ENCODE measurements around the gene AMBRA1. TPM values are rescaled to one million over a fixed set of nuclear protein-coding genes. Genes with fewer than 3 reads are reported as not detected.

The AMBRA1 gene
- total RNA-seq, 1 donor from 2014 or later: 29.4 TPM

- Mint-ChIP-seq H3K36me3 (ENCODE audit: low read depth, unreplicated experiment) (no peaks in the 10 kb centered on the region), H3K9me3 (ENCODE audit: unreplicated experiment) (no peaks in the 10 kb centered on the region), H3K27ac (ENCODE audit: unreplicated experiment) (peak overlapping the region; percentile 51), H3K27me3 (ENCODE audit: low read depth, unreplicated experiment) (no peaks in the 10 kb centered on the region), H3K4me1 (ENCODE audit: low read depth, unreplicated experiment) (peaks cover 17% of the 10 kb centered on the region), H3K4me3 (ENCODE audit: unreplicated experiment) (no peak overlapping the region)
- no peak for TF ChIP-seq EZH2 (IDR thresholded peaks at IDR 0.05; ENCODE audit: insufficient read depth, low read length)
- TF ChIP-seq CTCF (IDR thresholded peaks at IDR 0.05; ENCODE audit: insufficient read depth, low read depth, low read length): no peak
- no peaks in the 10 kb centered on the region for H3K36me3 ChIP-seq (ENCODE audit: insufficient read depth, low read length)
- DNase-seq (ENCODE audit: low read depth) (peak; percentile 52), FAIRE-seq (no peak)
- peaks cover 74% of the 10 kb centered on the region for H3K79me2 ChIP-seq (ENCODE audit: insufficient read depth, low read length)
- H3K27me3 ChIP-seq (ENCODE audit: insufficient read depth, low read length): no peaks in the 10 kb centered on the region
- peaks cover 27% of the 10 kb centered on the region for H3K4me1 ChIP-seq (ENCODE audit: insufficient read depth, low read length)
- no peaks in the 10 kb centered on the region for H3K9me3 ChIP-seq (ENCODE audit: insufficient read depth, low read depth, low read length)
- H3K27ac ChIP-seq (ENCODE audit: low read depth, low read length): peak overlapping the region; percentile 50
- H3K4me3 ChIP-seq (ENCODE audit: insufficient read depth, low read depth, low read length): no peak overlapping the region
- H3K4me2 ChIP-seq (ENCODE audit: low read length): peak overlapping the region; percentile 68
- peak overlapping the region; percentile 39 for H3K9ac ChIP-seq (ENCODE audit: low read length)
- peaks cover 62% of the 10 kb centered on the region for H4K20me1 ChIP-seq (ENCODE audit: insufficient read depth, low read length)
- no peak overlapping the region for H2AFZ ChIP-seq (ENCODE audit: low read depth, low read length)
Observed at GRCh38 chr11:46553814-46554212, 40.0 kb downstream of the AMBRA1 start.

- Histone ChIP-seq H3K27ac (ENCODE audit: low read depth, low read length) (no peak overlapping the region), H4K20me1 (ENCODE audit: insufficient read depth, low read length) (peaks cover 65% of the 10 kb centered on the region), H3K4me2 (ENCODE audit: low read length) (no peak overlapping the region), H3K4me1 (ENCODE audit: insufficient read depth, low read length) (peaks cover 23% of the 10 kb centered on the region), H3K27me3 (ENCODE audit: insufficient read depth, low read length) (no peaks in the 10 kb centered on the region), H3K4me3 (ENCODE audit: insufficient read depth, low read depth, low read length) (no peak overlapping the region), H3K79me2 (ENCODE audit: insufficient read depth, low read length) (peaks cover 65% of the 10 kb centered on the region), H3K9ac (ENCODE audit: low read length) (no peak overlapping the region), H3K36me3 (ENCODE audit: insufficient read depth, low read length) (peaks cover 7% of the 10 kb centered on the region), H2AFZ (ENCODE audit: low read depth, low read length) (no peak overlapping the region), H3K9me3 (ENCODE audit: insufficient read depth, low read depth, low read length) (no peaks in the 10 kb centered on the region)
- Mint-ChIP-seq H3K4me3 (ENCODE audit: unreplicated experiment) (no peak overlapping the region), H3K4me1 (ENCODE audit: low read depth, unreplicated experiment) (peaks cover 16% of the 10 kb centered on the region), H3K27me3 (ENCODE audit: low read depth, unreplicated experiment) (no peaks in the 10 kb centered on the region), H3K27ac (ENCODE audit: unreplicated experiment) (no peak overlapping the region), H3K36me3 (ENCODE audit: low read depth, unreplicated experiment) (peaks cover 1% of the 10 kb centered on the region), H3K9me3 (ENCODE audit: unreplicated experiment) (no peaks in the 10 kb centered on the region)
- DNase-seq (ENCODE audit: low read depth) (no peak), FAIRE-seq (no peak)
- no peak for TF ChIP-seq CTCF (IDR thresholded peaks at IDR 0.05; ENCODE audit: insufficient read depth, low read depth, low read length)
- TF ChIP-seq EZH2 (IDR thresholded peaks at IDR 0.05; ENCODE audit: insufficient read depth, low read length): no peak
Observed at GRCh38 chr11:46551261-46551660, 42.6 kb downstream of the AMBRA1 start.

GRCh38 chr11:46547579-46547978 lies 46.2 kb downstream of the AMBRA1 start:
- peaks cover 56% of the 10 kb centered on the region for H4K20me1 ChIP-seq (ENCODE audit: insufficient read depth, low read length)
- no peaks in the 10 kb centered on the region for H3K27me3 ChIP-seq (ENCODE audit: insufficient read depth, low read length)
- peaks cover 35% of the 10 kb centered on the region for H3K79me2 ChIP-seq (ENCODE audit: insufficient read depth, low read length)
- H2AFZ ChIP-seq (ENCODE audit: low read depth, low read length): no peak overlapping the region
- H3K36me3 ChIP-seq (ENCODE audit: insufficient read depth, low read length): peaks cover 31% of the 10 kb centered on the region
- Mint-ChIP-seq H3K36me3 (ENCODE audit: low read depth, unreplicated experiment) (peaks cover 5% of the 10 kb centered on the region), H3K9me3 (ENCODE audit: unreplicated experiment) (no peaks in the 10 kb centered on the region), H3K4me3 (ENCODE audit: unreplicated experiment) (no peak overlapping the region), H3K4me1 (ENCODE audit: low read depth, unreplicated experiment) (no peaks in the 10 kb centered on the region), H3K27ac (ENCODE audit: unreplicated experiment) (no peak overlapping the region), H3K27me3 (ENCODE audit: low read depth, unreplicated experiment) (no peaks in the 10 kb centered on the region)
- DNase-seq (ENCODE audit: low read depth): no peak
- no peak overlapping the region for H3K4me3 ChIP-seq (ENCODE audit: insufficient read depth, low read depth, low read length)
- H3K9ac ChIP-seq (ENCODE audit: low read length): no peak overlapping the region
- H3K4me1 ChIP-seq (ENCODE audit: insufficient read depth, low read length): no peaks in the 10 kb centered on the region
- TF ChIP-seq CTCF (IDR thresholded peaks at IDR 0.05; ENCODE audit: insufficient read depth, low read depth, low read length) (no peak), EZH2 (IDR thresholded peaks at IDR 0.05; ENCODE audit: insufficient read depth, low read length) (no peak)
- no peak overlapping the region for H3K4me2 ChIP-seq (ENCODE audit: low read length)
- no peak overlapping the region for H3K27ac ChIP-seq (ENCODE audit: low read depth, low read length)
- FAIRE-seq: no peak
- no peaks in the 10 kb centered on the region for H3K9me3 ChIP-seq (ENCODE audit: insufficient read depth, low read depth, low read length)
